ENCODE results near the gene SNRNP200. TPM values are rescaled to one million over a fixed set of nuclear protein-coding genes. Genes with fewer than 3 reads are reported as not detected.

The SNRNP200 gene
- total RNA-seq, 1 donor = 44.2 TPM

DNA sequence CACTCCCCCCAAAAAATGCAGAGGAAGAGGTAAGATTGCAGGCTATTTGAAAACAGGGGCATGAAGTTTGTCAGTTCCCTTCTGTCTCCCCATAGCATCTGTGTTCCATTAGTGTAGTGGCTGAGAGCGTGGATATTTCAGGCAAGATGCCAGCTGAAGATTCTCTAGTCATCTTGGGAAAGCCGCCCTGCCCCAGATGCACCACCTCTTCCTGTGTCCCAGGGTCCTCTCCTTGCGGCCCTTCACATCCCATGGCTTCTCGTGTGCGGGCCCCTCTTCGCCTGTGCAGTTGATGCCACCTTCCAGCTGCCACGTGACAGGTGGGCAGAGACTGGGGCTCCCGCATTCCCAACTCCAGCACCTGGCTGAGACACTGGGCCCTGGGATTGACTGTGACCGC is 55.7 kb downstream of the SNRNP200 start:
- no peak overlapping the region for H3K4me2 ChIP-seq (ENCODE audit: insufficient read depth, low read length)

DNA sequence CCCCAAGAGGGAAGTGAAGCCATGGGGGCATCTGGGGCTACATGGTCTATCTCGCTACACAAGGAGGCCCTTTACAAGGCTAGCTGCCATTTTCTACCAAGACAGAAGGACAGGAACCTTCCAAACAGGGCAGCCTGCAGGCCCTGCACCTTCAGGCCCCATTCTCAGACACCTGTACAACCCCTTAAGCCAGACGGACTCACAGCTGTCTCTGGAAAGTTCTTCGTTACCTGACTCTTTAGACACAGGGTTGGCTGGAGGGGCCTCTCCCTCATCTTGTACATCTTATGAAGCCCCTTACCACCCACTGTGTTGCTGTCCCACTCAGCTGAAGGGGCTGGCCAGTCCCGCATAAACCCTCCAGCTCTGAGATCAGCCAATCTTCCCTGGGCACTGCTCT is 56.7 kb downstream of the SNRNP200 start:
- Histone ChIP-seq H3K79me2 (ENCODE audit: insufficient read depth, low read length) (peaks cover 13% of the 10 kb centered on the region), H3K4me2 (ENCODE audit: insufficient read depth, low read length) (no peak overlapping the region), H3K4me1 (ENCODE audit: insufficient read depth, low read length) (peaks cover 28% of the 10 kb centered on the region), H3K9me3 (ENCODE audit: low read depth, low read length) (no peaks in the 10 kb centered on the region), H3K27ac (ENCODE audit: low read depth, low read length) (no peak overlapping the region), H4K20me1 (ENCODE audit: insufficient read depth, low read length) (no peaks in the 10 kb centered on the region), H3K4me3 (ENCODE audit: insufficient read depth, low read length) (no peak overlapping the region), H3K36me3 (ENCODE audit: insufficient read depth, low read length) (peaks cover 22% of the 10 kb centered on the region), H2AFZ (ENCODE audit: low read length) (no peak overlapping the region), H3K27me3 (ENCODE audit: insufficient read depth, low read length) (no peaks in the 10 kb centered on the region)
- DNase-seq (ENCODE audit: insufficient read length, low spot score, missing footprints) = no peak
- TF ChIP-seq, protein P1, sequence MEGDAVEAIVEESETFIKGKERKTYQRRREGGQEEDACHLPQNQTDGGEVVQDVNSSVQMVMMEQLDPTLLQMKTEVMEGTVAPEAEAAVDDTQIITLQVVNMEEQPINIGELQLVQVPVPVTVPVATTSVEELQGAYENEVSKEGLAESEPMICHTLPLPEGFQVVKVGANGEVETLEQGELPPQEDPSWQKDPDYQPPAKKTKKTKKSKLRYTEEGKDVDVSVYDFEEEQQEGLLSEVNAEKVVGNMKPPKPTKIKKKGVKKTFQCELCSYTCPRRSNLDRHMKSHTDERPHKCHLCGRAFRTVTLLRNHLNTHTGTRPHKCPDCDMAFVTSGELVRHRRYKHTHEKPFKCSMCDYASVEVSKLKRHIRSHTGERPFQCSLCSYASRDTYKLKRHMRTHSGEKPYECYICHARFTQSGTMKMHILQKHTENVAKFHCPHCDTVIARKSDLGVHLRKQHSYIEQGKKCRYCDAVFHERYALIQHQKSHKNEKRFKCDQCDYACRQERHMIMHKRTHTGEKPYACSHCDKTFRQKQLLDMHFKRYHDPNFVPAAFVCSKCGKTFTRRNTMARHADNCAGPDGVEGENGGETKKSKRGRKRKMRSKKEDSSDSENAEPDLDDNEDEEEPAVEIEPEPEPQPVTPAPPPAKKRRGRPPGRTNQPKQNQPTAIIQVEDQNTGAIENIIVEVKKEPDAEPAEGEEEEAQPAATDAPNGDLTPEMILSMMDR (IDR thresholded peaks at IDR 0.05; ENCODE audit: extremely low read depth, low read depth, low read length) = no peak

More for the DNA sequence above, 55.7 kb downstream of the SNRNP200 start:
- DNase-seq (ENCODE audit: insufficient read length, low spot score, missing footprints) = peak; percentile 89
- H3K27me3 ChIP-seq (ENCODE audit: insufficient read depth, low read length) = no peaks in the 10 kb centered on the region
- H3K4me3 ChIP-seq (ENCODE audit: insufficient read depth, low read length) = no peak overlapping the region
- no peak overlapping the region for H2AFZ ChIP-seq (ENCODE audit: low read length)
- H3K79me2 ChIP-seq (ENCODE audit: insufficient read depth, low read length) = peaks cover 23% of the 10 kb centered on the region
- TF ChIP-seq, protein P1 (IDR thresholded peaks at IDR 0.05; ENCODE audit: extremely low read depth, low read depth, low read length) = no peak
- peaks cover 32% of the 10 kb centered on the region for H3K36me3 ChIP-seq (ENCODE audit: insufficient read depth, low read length)
- no peaks in the 10 kb centered on the region for H3K9me3 ChIP-seq (ENCODE audit: low read depth, low read length)
- H3K27ac ChIP-seq (ENCODE audit: low read depth, low read length) = peak overlapping the region; percentile 42
- H4K20me1 ChIP-seq (ENCODE audit: insufficient read depth, low read length) = no peaks in the 10 kb centered on the region
- peaks cover 28% of the 10 kb centered on the region for H3K4me1 ChIP-seq (ENCODE audit: insufficient read depth, low read length)

DNA sequence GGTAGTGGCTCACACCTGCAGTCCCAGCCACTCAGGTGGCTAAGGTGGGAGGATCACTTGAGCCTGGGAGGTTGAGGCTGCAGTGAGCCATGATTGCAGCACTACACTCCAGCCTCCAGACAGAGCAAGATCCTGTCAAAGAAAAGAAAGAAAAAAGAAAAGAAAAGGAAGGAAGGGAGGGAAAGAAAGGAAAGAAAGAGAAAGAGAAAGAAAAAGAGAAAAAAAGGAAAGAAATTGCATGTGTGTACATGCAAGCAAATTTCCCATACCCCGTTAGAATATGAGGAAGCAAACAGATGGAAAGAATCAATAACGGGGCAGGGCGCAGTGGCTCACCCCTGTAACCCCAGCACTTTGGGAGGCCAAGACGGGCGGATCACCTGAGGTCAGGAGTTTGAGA is 57.5 kb downstream of the SNRNP200 start:
- no peak for DNase-seq (ENCODE audit: insufficient read length, low spot score, missing footprints)
- Histone ChIP-seq H3K27ac (ENCODE audit: low read depth, low read length) (no peak overlapping the region), H4K20me1 (ENCODE audit: insufficient read depth, low read length) (no peaks in the 10 kb centered on the region), H3K4me3 (ENCODE audit: insufficient read depth, low read length) (no peak overlapping the region), H3K4me1 (ENCODE audit: insufficient read depth, low read length) (peaks cover 30% of the 10 kb centered on the region), H2AFZ (ENCODE audit: low read length) (no peak overlapping the region), H3K27me3 (ENCODE audit: insufficient read depth, low read length) (no peaks in the 10 kb centered on the region), H3K79me2 (ENCODE audit: insufficient read depth, low read length) (peaks cover 9% of the 10 kb centered on the region), H3K4me2 (ENCODE audit: insufficient read depth, low read length) (no peak overlapping the region), H3K9me3 (ENCODE audit: low read depth, low read length) (no peaks in the 10 kb centered on the region), H3K36me3 (ENCODE audit: insufficient read depth, low read length) (peaks cover 14% of the 10 kb centered on the region)
- TF ChIP-seq, protein P1 (IDR thresholded peaks at IDR 0.05; ENCODE audit: extremely low read depth, low read depth, low read length) = no peak

DNA sequence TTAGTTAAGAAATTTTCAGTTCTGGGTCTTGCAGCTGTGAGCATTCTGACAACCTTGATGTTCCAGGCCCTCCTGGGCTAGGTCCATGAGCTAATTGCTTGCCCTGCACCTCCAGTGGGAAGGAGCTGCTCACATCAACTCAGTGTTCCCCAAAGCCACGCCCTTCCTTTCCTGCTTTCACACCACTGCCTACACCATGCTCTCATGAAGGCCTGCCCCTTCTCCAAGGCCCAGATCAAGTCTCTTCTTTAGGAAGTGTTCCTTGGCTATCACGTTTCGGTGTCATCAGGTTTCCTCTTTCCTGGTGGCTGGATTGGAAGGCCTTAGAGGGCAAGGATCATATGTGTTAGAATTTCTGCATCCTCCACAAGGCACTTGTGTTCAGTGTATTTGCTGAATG is 58.3 kb downstream of the SNRNP200 start:
- Histone ChIP-seq H3K4me3 (ENCODE audit: insufficient read depth, low read length) (no peak overlapping the region), H3K9me3 (ENCODE audit: low read depth, low read length) (no peaks in the 10 kb centered on the region), H4K20me1 (ENCODE audit: insufficient read depth, low read length) (no peaks in the 10 kb centered on the region), H3K79me2 (ENCODE audit: insufficient read depth, low read length) (peaks cover 5% of the 10 kb centered on the region), H3K27ac (ENCODE audit: low read depth, low read length) (no peak overlapping the region), H3K4me1 (ENCODE audit: insufficient read depth, low read length) (peaks cover 33% of the 10 kb centered on the region), H2AFZ (ENCODE audit: low read length) (no peak overlapping the region), H3K27me3 (ENCODE audit: insufficient read depth, low read length) (no peaks in the 10 kb centered on the region), H3K4me2 (ENCODE audit: insufficient read depth, low read length) (no peak overlapping the region), H3K36me3 (ENCODE audit: insufficient read depth, low read length) (peaks cover 6% of the 10 kb centered on the region)
- no peak for DNase-seq (ENCODE audit: insufficient read length, low spot score, missing footprints)
- TF ChIP-seq, protein P1 (IDR thresholded peaks at IDR 0.05; ENCODE audit: extremely low read depth, low read depth, low read length) = no peak
